Measurements from ENCODE around the gene XYLT1. TPM values are rescaled to one million over a fixed set of nuclear protein-coding genes. Genes with fewer than 3 reads are reported as not detected.
"Not testable (repeated sequence)": the region's sequence is repeated elsewhere in the genome, so short reads cannot be mapped to it uniquely, and the experiment has no call there.

Gene XYLT1
- total and polyA plus RNA-seq, 3 experiments from 2014 or later, result 1.4 to 9.1 (median 6.8) TPM

DNA sequence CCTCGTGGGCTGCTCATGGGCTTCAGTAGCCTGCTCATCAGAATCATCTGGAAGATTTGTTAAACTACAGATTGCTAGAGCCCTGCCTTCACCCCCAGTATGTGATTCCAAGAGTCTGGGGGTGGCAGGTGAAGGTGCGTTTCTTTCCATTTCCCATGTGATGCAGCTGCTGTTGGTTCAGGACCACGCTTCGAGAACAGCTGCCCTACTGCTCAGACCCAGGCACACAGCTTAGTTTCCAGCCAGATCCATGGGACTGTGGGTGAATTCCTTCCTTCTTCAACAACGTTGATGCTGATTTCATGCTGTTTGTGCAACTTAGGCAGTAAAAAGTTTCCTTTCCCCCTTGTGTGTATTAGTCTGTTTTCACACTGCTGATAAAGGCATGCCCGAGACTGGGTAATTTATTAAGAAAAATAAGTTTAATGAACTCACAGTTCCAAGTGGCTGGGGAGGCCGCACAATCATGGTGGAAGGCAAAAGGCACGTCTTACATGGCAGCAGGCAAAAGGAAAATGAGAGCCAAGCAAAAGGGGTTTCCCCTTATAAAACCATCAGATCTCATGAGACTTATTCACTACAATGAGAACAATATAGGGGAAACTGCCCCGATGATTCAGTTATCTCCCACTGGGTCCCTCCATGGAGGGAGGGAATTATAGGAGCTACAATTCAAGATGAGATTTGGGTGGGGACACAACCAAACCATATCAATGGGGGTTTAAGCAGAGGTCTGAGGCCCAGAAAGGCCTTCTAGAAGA, 159.2 kb downstream of the XYLT1 start:
- CTCF ChIA-PET, result no interaction called here
- no peaks in the 10 kb centered on the region for H3K27me3 Mint-ChIP-seq
- POLR2A ChIA-PET, result no interaction called here

DNA sequence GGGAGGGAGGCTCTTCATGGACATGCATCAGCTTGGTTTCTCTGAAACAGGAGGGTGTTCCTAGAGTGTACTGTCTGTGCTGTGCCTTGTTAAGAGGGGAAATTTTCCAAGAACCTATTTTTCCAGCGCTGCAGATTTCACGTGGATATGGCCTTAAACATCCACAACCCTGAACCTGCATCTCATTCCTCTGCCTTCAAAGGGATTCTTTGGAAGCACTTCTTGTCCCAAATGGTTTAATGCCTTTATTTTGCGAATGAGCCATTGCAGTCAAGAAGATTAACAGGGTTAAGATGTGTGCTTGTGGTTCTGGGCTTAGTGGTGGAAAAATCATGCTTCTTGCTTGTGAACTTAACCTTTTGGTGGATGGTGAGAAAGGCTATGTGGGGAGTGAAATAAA, 161.2 kb downstream of the XYLT1 start:
- peaks cover 0 to 1% of the 10 kb centered on the region in 2 donors for H3K27me3 Mint-ChIP-seq
- CTCF ChIA-PET, result no interaction called here
- no peak for DNase-seq
- H3K9me3 Mint-ChIP-seq, result no peaks in the 10 kb centered on the region
- Histone ChIP-seq H3K4me1 (ENCODE audit: insufficient read depth, low read length) (peaks cover 27% of the 10 kb centered on the region), H3K4me3 (ENCODE audit: low read length) (no peak overlapping the region), H3K27ac (ENCODE audit: low read depth, low read length) (no peak overlapping the region), H3K9me3 (ENCODE audit: low read length) (no peaks in the 10 kb centered on the region), H3K27me3 (ENCODE audit: insufficient read depth, low read length, poor library complexity, severe bottlenecking) (no peaks in the 10 kb centered on the region), H3K36me3 (ENCODE audit: insufficient read depth, low read length) (no peaks in the 10 kb centered on the region)
- H3K4me3 Mint-ChIP-seq, result no peak overlapping the region
- H3K27ac Mint-ChIP-seq, result peak overlapping the region in 1 of 8 donors; percentile 1
- H3K36me3 Mint-ChIP-seq, result peaks cover 0 to 11% (median 0%) of the 10 kb centered on the region in 3 donors
- peaks cover 32 to 48% (median 40%) of the 10 kb centered on the region in 3 donors for H3K4me1 Mint-ChIP-seq
- POLR2A ChIA-PET, result no interaction called here

More for the DNA sequence above, 159.2 kb downstream of the XYLT1 start:
- no peak overlapping the region for H3K27ac ChIP-seq (ENCODE audit: low read depth, low read length)
- H3K4me3 Mint-ChIP-seq, result peak overlapping the region in 1 of 7 donors; percentile 18
- H3K27me3 ChIP-seq (ENCODE audit: insufficient read depth, low read length, poor library complexity, severe bottlenecking), result no peaks in the 10 kb centered on the region
- peak overlapping the region in 3 of 8 donors; percentile 25 to 70 (median 50) for H3K27ac Mint-ChIP-seq
- no peak overlapping the region for H3K4me3 ChIP-seq (ENCODE audit: low read length)
- peaks cover 13% of the 10 kb centered on the region for H3K4me1 ChIP-seq (ENCODE audit: insufficient read depth, low read length)
- DNase-seq, result no peak
- H3K9me3 Mint-ChIP-seq, result no peaks in the 10 kb centered on the region
- H3K36me3 Mint-ChIP-seq, result peaks cover 0 to 11% (median 0%) of the 10 kb centered on the region in 3 donors
- H3K9me3 ChIP-seq (ENCODE audit: low read length), result no peaks in the 10 kb centered on the region
- H3K36me3 ChIP-seq (ENCODE audit: insufficient read depth, low read length), result no peaks in the 10 kb centered on the region
- peaks cover 26 to 36% (median 35%) of the 10 kb centered on the region in 3 donors for H3K4me1 Mint-ChIP-seq

DNA sequence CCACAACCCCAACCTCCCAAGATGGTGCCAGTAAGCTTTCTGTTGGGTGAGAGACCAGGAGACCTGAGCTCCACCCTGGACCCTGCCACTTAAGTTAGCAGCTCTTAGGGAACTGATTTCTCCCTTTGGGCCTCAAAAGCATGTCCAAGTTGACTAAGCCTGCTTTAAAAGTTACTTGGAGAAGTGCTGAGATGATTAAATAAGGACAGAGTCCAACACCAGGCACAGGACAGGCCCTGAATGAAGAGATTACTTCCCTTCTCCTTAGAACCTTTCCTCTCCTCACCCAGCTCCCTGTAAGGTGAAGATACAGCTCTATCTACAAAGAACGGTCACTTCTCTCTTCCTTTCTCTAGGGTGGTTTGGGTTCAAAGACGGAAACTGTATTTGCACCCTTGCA, 162.6 kb downstream of the XYLT1 start:
- no peak overlapping the region for H3K4me3 Mint-ChIP-seq
- peaks cover 0 to 1% of the 10 kb centered on the region in 2 donors for H3K27me3 Mint-ChIP-seq
- no peak overlapping the region for H3K27ac ChIP-seq (ENCODE audit: low read depth, low read length)
- H3K4me1 ChIP-seq (ENCODE audit: insufficient read depth, low read length), result peaks cover 23% of the 10 kb centered on the region
- no peaks in the 10 kb centered on the region for H3K27me3 ChIP-seq (ENCODE audit: insufficient read depth, low read length, poor library complexity, severe bottlenecking)
- peaks cover 32 to 50% (median 40%) of the 10 kb centered on the region in 3 donors for H3K4me1 Mint-ChIP-seq
- H3K9me3 Mint-ChIP-seq, result no peaks in the 10 kb centered on the region
- H3K36me3 Mint-ChIP-seq, result peaks cover 0 to 11% (median 0%) of the 10 kb centered on the region in 3 donors
- ChIA-PET POLR2A (no interaction called here), CTCF (no interaction called here)
- no peak for DNase-seq
- peak overlapping the region in 2 of 8 donors; percentile 36 to 56 for H3K27ac Mint-ChIP-seq
- no peak overlapping the region for H3K4me3 ChIP-seq (ENCODE audit: low read length)
- no peaks in the 10 kb centered on the region for H3K36me3 ChIP-seq (ENCODE audit: insufficient read depth, low read length)
- no peaks in the 10 kb centered on the region for H3K9me3 ChIP-seq (ENCODE audit: low read length)

DNA sequence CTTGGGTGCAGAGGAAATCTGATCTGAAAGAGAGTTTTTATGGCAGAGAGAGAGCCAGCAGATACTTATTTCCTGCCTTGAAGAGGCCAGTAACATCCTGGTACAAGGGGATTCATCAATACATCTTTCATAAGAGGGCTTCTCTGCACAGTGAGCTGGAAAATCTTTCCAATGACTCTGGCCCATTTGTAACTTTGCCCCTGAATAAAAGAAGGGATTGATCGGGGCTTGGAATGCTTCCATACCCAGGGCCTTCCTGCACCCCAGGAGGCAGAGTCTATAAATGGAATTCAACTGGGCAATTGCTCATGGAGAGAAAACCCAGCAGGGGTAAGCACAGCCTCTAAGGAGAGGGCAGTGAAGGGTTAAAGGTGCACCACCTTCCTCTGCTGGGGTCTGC, 163.3 kb downstream of the XYLT1 start:
- H3K4me1 ChIP-seq (ENCODE audit: insufficient read depth, low read length), result peaks cover 22% of the 10 kb centered on the region
- no peak for DNase-seq
- ChIA-PET CTCF (interaction anchor here (1.4 kb wide), 1 partner anchor 160 kb away, joined by 3 read pairs; no protein-coding TSS in a partner anchor), POLR2A (no interaction called here)
- Mint-ChIP-seq H3K27me3 (peaks cover 0 to 1% of the 10 kb centered on the region in 2 donors), H3K36me3 (peaks cover 0 to 11% (median 0%) of the 10 kb centered on the region in 3 donors), H3K4me3 (no peak overlapping the region), H3K9me3 (no peaks in the 10 kb centered on the region), H3K4me1 (peaks cover 38 to 55% (median 46%) of the 10 kb centered on the region in 3 donors), H3K27ac (peak overlapping the region in 1 of 8 donors; percentile 53)
- H3K4me3 ChIP-seq (ENCODE audit: low read length), result no peak overlapping the region
- H3K36me3 ChIP-seq (ENCODE audit: insufficient read depth, low read length), result no peaks in the 10 kb centered on the region
- H3K27ac ChIP-seq (ENCODE audit: low read depth, low read length), result no peak overlapping the region
- H3K27me3 ChIP-seq (ENCODE audit: insufficient read depth, low read length, poor library complexity, severe bottlenecking), result no peaks in the 10 kb centered on the region
- H3K9me3 ChIP-seq (ENCODE audit: low read length), result no peaks in the 10 kb centered on the region

DNA sequence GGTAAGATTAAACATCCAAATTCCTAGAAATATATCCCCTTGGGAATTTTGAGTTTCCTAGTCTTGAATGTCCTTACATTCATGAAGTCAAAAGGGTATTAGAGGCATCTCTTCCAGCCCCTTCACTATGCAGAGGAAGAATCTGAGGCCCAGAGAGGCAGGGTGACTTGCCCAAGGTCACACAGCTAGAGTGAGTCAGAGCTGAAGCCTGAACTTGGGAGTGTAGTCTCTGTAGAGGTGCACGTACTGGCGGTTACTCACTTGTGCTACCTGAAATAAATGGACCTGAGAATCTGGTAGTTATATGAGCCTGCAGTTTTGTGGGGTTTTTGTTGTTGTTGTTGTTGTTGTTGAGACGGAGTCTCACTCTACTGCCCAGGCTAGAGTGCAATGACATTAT, 164.0 kb downstream of the XYLT1 start:
- no peak overlapping the region for H3K27ac Mint-ChIP-seq
- CTCF ChIA-PET, result interaction anchor here (1.4 kb wide), 1 partner anchor 161 kb away, joined by 3 read pairs; no protein-coding TSS in a partner anchor

DNA sequence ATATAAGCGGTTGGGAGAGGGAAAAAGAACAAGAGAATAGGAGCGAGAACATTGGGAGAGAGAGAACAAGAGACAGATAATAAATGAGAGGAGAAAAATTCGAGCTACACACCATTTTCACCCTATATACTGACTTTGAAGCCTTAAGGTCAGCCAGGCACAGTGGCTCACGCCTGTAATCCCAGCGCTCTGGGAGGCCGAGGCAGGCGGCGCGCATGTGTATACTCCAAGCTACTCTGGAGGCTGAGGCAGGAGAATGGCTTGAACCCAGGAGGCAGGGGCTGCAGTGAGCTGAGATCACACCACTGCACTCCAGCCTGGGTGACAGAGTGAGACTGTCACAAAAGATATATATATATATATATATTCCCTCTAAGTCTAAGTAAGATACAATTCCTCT, 164.5 kb downstream of the XYLT1 start:
- H3K4me3 Mint-ChIP-seq, POLR2A ChIA-PET: not testable (repeated sequence)
- CTCF ChIA-PET, result interaction anchor here (1.4 kb wide), 1 partner anchor 162 kb away, joined by 3 read pairs; no protein-coding TSS in a partner anchor

More for the DNA sequence above, 164.0 kb downstream of the XYLT1 start:
- Mint-ChIP-seq H3K9me3 (no peaks in the 10 kb centered on the region), H3K4me3 (no peak overlapping the region), H3K27me3 (peaks cover 0 to 1% of the 10 kb centered on the region in 2 donors), H3K36me3 (peaks cover 0 to 10% (median 0%) of the 10 kb centered on the region in 3 donors), H3K4me1 (peaks cover 39 to 61% (median 51%) of the 10 kb centered on the region in 3 donors)
- Histone ChIP-seq H3K27ac (ENCODE audit: low read depth, low read length) (no peak overlapping the region), H3K4me3 (ENCODE audit: low read length) (no peak overlapping the region), H3K27me3 (ENCODE audit: insufficient read depth, low read length, poor library complexity, severe bottlenecking) (no peaks in the 10 kb centered on the region), H3K4me1 (ENCODE audit: insufficient read depth, low read length) (peaks cover 28% of the 10 kb centered on the region), H3K9me3 (ENCODE audit: low read length) (no peaks in the 10 kb centered on the region), H3K36me3 (ENCODE audit: insufficient read depth, low read length) (no peaks in the 10 kb centered on the region)
- DNase-seq, result no peak
- POLR2A ChIA-PET, result no interaction called here

DNA sequence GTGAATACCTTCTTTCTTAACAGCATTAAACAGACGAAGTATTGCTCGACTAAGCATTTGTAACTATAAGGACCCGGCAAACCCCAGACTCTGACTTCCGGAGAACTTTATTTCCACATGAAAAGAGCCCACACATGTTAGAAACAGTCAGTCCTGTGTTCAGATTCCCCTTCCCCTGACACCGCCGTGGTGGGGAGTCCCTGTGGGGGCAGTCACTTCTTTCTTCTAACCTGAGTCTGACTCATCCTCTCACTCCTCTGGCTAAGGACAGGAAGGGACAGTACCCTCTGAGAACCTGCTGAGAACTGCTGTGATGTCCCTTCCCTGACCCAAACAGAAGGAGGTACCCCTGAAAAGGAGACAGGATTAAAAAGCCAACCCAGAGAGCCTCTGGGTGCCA, 165.1 kb downstream of the XYLT1 start:
- Mint-ChIP-seq H3K36me3 (peaks cover 0 to 2% (median 0%) of the 10 kb centered on the region in 3 donors), H3K27ac (peak overlapping the region in 4 of 8 donors; percentile 10 to 35 (median 30)), H3K9me3 (no peaks in the 10 kb centered on the region), H3K4me3 (peak overlapping the region in 2 of 7 donors; percentile 33 to 70), H3K4me1 (peaks cover 36 to 67% (median 51%) of the 10 kb centered on the region in 3 donors), H3K27me3 (peaks cover 0 to 1% of the 10 kb centered on the region in 2 donors)
- Histone ChIP-seq H3K4me1 (ENCODE audit: insufficient read depth, low read length) (peaks cover 31% of the 10 kb centered on the region), H3K9me3 (ENCODE audit: low read length) (no peaks in the 10 kb centered on the region), H3K36me3 (ENCODE audit: insufficient read depth, low read length) (no peaks in the 10 kb centered on the region), H3K27me3 (ENCODE audit: insufficient read depth, low read length, poor library complexity, severe bottlenecking) (no peaks in the 10 kb centered on the region), H3K27ac (ENCODE audit: low read depth, low read length) (no peak overlapping the region), H3K4me3 (ENCODE audit: low read length) (no peak overlapping the region)
- CTCF ChIA-PET, result no interaction called here
- POLR2A ChIA-PET, result interaction anchor here (0.5 kb wide), 1 partner anchor 92 kb away, joined by 5 read pairs; no protein-coding TSS in a partner anchor
- no peak for DNase-seq

More for the DNA sequence above, 164.5 kb downstream of the XYLT1 start:
- peak overlapping the region in 2 of 8 donors; percentile 10 to 26 for H3K27ac Mint-ChIP-seq
- not testable (repeated sequence) for H3K36me3 Mint-ChIP-seq; H3K36me3 ChIP-seq (ENCODE audit: insufficient read depth, low read length); H3K9me3 Mint-ChIP-seq; H3K4me3 ChIP-seq (ENCODE audit: low read length); H3K27me3 ChIP-seq (ENCODE audit: insufficient read depth, low read length, poor library complexity, severe bottlenecking); H3K27ac ChIP-seq (ENCODE audit: low read depth, low read length); DNase-seq; H3K9me3 ChIP-seq (ENCODE audit: low read length); H3K27me3 Mint-ChIP-seq
- peaks cover 31% of the 10 kb centered on the region for H3K4me1 ChIP-seq (ENCODE audit: insufficient read depth, low read length)
- peaks cover 36 to 64% (median 51%) of the 10 kb centered on the region in 3 donors for H3K4me1 Mint-ChIP-seq

DNA sequence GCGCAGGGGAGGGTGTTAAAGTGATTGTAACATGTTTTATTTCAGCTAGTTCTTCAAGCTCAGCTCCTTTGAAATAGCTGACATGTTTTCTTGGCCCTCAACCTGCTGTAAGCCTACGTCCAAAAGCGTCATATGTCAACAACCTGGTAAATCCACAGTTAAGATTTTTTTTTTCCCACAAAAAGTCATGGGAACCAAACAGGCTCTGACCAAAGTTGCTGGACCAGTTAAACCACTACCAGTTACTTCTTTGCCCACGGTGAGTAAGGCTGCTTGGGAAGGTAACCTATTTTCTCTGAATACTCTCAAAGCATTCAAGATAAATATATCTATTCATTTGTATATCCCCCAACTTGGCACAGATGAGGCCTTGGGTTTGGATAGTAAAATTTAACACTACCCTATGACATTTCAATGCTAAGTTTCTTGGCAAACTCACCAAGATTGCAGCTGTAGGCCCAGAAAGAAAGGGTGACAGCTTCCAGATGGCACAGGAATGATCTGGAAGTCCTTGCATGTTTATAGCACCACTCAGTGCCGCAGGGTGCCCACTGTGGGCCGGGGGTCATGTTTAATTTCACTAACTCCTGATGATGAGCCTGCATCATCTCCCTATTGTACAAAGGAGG, 166.2 kb downstream of the XYLT1 start:
- Histone ChIP-seq H3K27me3 (ENCODE audit: insufficient read depth, low read length, poor library complexity, severe bottlenecking) (no peaks in the 10 kb centered on the region), H3K4me1 (ENCODE audit: insufficient read depth, low read length) (peaks cover 31% of the 10 kb centered on the region), H3K36me3 (ENCODE audit: insufficient read depth, low read length) (no peaks in the 10 kb centered on the region), H3K4me3 (ENCODE audit: low read length) (no peak overlapping the region), H3K9me3 (ENCODE audit: low read length) (no peaks in the 10 kb centered on the region), H3K27ac (ENCODE audit: low read depth, low read length) (no peak overlapping the region)
- Mint-ChIP-seq H3K4me1 (peaks cover 31 to 70% (median 43%) of the 10 kb centered on the region in 3 donors), H3K27me3 (peaks cover 0 to 1% of the 10 kb centered on the region in 2 donors), H3K4me3 (no peak overlapping the region), H3K27ac (peak overlapping the region in 3 of 8 donors; percentile 10 to 66 (median 26)), H3K9me3 (no peaks in the 10 kb centered on the region), H3K36me3 (peaks cover 0 to 2% (median 0%) of the 10 kb centered on the region in 3 donors)
- ChIA-PET CTCF (no interaction called here), POLR2A (no interaction called here)
- DNase-seq, result no peak

Data from CD8-positive, alpha-beta memory T cell (primary cell).